Esophagus muscularis mucosa (tissue), 4 donors: ENCODE measurements around the gene DDX17.

ENCODE experiments used
- CTCF ChIP-seq, 3 experiments: fragments of 200-600 bp in 2 of 3; fragments of 450-650 bp in 1 of 3; sonication (generic) in 2 of 3; IDR thresholded peaks; one replicate each; pipeline ENCODE4 v1.5.1; 2017 to 2019; ENCODE audit warnings: antibody characterized with exemption in 3 of 3, mild to moderate bottlenecking in 2 of 3, moderate library complexity in 1 of 3
- EP300 ChIP-seq: sonication (generic); formaldehyde crosslinking; IDR thresholded peaks from one replicate; pipeline ENCODE4 v1.6.1; 2017; ENCODE audit warnings: antibody characterized with exemption
- POLR2AphosphoS5 ChIP-seq, 2 donors: sonication (generic); formaldehyde crosslinking; IDR thresholded peaks; one replicate each; pipeline ENCODE4 v1.6.1; 2017; ENCODE audit warnings: antibody characterized with exemption in 2 of 2

DNA sequence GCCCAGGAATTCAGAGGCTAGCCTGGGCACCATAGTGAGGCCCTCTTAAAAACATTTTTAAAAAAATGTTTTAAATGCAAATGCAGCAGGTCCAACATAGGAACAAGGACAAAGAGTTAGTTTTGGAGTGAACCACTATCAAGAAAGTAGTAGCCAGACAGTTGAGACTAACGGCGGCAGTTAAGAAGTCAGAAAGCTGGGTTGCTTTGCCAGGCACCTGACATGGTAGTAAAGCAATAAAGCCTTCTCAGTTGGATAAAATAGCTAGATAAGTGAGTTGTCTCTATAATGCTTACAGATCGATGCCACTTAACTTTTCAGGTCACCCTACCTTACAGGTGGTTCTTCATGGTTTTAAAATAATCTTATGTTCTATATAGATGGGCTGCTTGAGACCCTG, 16.9 kb upstream of the DDX17 start:
- TF ChIP-seq CTCF (IDR thresholded peaks at IDR 0.05), result no peak
- TF ChIP-seq POLR2AphosphoS5 (IDR thresholded peaks at IDR 0.05), result no peak
- no peak for TF ChIP-seq EP300
